Cardiac fibroblast (primary cell): Measurements from ENCODE around the gene EMID1.

ENCODE experiments used
- DNase-seq, 2 donors: peaks; one replicate each; pipeline versions ENCODE4 v3.0.0 to v3.0.0-alpha.2; 2010; ENCODE audit warnings: low read depth in 2 of 2
- H3K4me3 ChIP-seq, 2 donors: replicated peaks in 1 of 2; 1 replicate in 1 of 2; 2 replicates in 1 of 2; pipeline ENCODE4 v1.5.1; 2011; ENCODE audit warnings: low read depth in 2 of 2, low read length in 2 of 2, mild to moderate bottlenecking in 2 of 2, moderate library complexity in 1 of 2
- TF ChIP-seq, protein P1 (sequence below): IDR thresholded peaks from one replicate; pipeline ENCODE4 v1.5.1; 2011; ENCODE audit warnings: low read depth, mild to moderate bottlenecking, low read length, inconsistent platforms

The EMID1 gene

DNA sequence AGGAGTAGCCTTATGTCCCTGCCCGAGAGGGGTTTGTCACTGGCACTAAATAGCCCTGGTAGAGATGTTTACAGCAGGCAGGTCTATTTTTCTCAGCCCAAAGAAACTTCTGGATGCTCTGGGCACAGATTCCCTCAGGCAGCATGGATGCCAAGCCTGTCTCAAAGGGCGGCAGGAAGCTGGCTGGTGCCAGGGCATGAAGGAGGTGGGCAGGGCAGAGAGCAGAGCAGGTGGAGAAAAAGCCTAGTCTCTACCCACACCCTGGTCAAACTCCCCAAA lies 96.6 kb downstream of the EMID1 start:
- TF ChIP-seq, protein P1, sequence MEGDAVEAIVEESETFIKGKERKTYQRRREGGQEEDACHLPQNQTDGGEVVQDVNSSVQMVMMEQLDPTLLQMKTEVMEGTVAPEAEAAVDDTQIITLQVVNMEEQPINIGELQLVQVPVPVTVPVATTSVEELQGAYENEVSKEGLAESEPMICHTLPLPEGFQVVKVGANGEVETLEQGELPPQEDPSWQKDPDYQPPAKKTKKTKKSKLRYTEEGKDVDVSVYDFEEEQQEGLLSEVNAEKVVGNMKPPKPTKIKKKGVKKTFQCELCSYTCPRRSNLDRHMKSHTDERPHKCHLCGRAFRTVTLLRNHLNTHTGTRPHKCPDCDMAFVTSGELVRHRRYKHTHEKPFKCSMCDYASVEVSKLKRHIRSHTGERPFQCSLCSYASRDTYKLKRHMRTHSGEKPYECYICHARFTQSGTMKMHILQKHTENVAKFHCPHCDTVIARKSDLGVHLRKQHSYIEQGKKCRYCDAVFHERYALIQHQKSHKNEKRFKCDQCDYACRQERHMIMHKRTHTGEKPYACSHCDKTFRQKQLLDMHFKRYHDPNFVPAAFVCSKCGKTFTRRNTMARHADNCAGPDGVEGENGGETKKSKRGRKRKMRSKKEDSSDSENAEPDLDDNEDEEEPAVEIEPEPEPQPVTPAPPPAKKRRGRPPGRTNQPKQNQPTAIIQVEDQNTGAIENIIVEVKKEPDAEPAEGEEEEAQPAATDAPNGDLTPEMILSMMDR: no peak
- DNase-seq: no peak
- no peak overlapping the region for H3K4me3 ChIP-seq

DNA sequence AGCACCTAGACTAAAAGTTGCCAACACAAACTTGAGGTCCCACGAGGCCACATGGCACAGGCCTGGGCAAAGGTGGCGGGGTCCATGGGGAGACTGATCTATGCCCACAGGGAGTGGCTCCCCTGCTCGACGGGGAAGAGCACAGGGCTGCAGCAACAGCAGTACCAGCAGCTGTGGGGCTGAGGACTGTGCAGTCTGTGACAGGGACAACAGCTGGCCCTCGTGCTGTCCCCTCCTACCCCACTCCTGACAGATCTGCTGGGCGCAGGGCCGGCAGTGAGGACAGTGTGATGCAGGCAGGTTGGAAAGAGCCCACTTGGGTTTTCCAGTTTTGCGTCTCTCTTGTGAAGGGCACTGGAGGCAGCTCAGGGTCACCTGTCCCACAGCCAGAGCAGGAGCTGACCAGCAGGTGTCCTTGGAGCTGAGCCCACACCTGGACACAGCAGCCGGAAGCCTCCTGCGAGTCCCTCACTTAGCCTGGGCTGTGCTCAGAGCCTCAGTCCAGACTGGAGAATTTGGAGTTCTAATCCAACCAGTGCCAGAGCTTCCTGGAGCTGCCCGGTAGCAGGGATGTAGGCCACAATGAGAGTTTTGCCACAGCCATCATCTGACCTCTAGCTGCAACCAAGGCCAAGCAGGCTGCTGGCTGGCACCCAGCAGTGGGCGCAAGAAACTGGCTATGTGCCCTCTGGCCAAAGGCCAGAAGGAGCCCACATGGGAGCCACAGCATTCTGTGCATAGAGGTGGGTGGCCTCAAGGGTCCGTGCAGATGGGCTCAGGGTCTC lies 97.2 kb downstream of the EMID1 start:
- no peak for DNase-seq
- no peak overlapping the region for H3K4me3 ChIP-seq
- TF ChIP-seq, protein P1: no peak

DNA sequence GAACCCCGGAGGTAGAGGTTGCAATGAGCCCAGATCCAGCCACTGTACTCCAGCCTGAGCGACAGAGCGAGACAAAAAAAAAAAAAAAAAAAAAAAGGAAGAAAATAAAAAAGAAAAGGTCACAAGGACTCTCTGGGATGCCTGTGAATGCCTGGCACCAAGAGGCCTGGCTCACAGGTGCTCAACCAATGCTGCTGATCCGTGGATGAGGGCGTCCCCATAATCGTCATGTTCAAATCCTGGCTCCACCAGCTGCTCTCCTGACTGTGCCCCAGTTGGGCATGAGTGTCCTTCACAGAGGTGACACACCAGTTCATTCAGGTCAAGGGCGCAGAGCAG lies 100.1 kb downstream of the EMID1 start:
- H3K4me3 ChIP-seq: no peak overlapping the region
- TF ChIP-seq, protein P1: no peak
- no peak for DNase-seq

DNA sequence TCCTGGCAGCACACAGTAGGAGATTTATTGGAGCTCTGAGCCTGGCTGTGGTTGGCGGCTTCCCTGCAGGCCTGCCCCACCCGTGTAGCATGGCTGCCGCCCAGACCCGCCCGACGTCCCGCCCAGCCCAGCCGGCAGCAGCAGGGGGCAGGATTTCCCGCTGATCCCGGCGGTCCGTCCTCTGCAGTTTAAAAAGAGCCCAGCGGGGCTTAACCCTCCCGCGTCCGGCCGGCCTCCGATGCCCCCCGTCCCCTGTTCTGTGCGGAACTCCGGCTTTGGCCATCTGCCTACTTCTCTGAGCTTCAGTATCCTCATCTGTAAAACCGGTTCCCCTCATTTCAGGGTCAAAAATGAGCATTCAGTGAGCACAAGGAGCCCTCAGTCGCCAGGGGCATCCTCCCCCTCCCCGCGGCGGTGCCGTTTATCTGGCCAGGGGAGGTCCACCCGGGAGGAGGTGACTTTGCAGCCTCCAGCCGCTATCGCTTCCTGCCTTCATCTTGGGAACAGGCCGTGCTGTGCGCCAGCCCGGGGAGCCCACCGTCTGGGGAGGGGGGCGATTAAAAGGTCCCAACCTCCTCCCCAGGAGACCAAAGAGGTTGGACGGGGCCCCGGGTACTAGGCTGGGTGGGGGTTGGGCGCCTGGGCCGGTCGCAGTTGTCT lies 100.6 kb downstream of the EMID1 start, which contains the start of gene GAS2L1:
Gene GAS2L1 (plus strand): TSS at position 476 of the 660 bp plus-strand sequence. CDS start 1,456 bp downstream, outside the sequence.
- peak; percentile 80 to 87 for DNase-seq
- TF ChIP-seq, protein P1: peak; percentile 68
- peak within 1 kb of the TSS; percentile 68 to 77 for H3K4me3 ChIP-seq

DNA sequence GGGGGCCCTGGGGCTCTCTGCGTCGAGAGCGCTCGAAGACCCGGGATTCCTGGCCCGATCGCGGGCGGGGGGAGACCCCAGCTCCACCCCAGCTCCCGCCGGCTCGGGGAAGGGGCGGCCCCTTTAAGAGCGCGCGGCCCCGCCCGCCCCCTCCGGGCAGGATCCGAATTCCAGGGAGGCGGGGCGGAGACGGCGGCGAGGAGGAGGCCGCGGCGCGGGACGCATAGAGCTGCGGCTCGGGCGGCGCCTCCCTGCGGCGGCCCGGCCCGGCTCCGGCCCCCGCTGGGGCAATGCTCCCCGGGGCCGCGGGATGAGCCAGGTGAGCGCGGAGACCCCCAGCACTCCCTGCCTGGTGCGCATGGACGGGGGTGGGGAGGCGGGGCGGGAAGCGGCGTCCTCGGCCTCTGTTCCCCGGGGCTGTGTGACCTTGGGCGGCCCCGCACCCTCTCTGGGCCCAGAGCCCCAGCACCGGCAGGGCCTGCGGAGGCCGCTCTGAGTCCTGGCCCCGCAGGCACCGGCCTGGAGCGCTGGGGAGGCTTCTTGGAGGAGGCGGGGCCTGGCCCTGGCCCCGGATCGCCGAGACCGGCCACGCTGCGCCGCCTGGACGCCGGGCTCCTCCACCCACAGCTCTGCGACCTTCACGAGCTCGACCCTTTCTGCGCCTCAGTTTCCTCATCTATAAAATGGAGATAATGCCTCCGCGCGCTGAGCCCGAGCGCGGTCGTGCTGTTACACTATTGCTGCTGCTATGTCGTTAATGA lies 101.3 kb downstream of the EMID1 start:
- TF ChIP-seq, protein P1: no peak
- peak; percentile 70 to 80 for DNase-seq
- peak overlapping the region; percentile 68 to 77 for H3K4me3 ChIP-seq

DNA sequence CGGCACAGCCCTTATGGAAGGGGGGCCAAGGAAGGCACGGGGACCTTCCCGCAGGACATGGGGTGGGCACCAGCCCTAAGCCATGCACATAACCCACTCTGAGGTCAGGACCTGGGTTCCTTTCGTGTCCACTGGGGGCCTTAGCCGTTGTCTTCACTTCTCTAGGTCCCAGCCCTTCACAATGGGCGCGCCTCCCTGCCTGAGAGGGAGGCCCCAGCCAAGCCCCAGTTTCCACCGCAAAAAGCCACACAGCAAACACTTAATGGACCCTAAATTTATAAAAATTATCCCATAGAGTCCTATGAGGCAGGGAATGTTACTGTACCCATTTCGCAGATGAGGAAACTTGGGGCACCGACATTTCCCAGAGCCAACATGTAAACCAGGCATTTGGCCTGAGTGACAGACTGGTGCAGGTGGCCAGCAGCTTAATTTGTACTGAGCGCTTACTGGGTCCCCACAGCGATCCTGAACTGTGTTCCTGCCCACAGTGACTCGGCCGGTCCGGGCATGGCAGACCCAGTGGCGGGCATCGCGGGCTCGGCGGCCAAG lies 102.0 kb downstream of the EMID1 start:
- peak overlapping the region; percentile 61 to 77 for H3K4me3 ChIP-seq
- TF ChIP-seq, protein P1: no peak
- DNase-seq: no peak
